Measurements from ENCODE around the gene THAP2.
A peak's percentile ranks its signal among the peaks of the same experiment; 100 is the strongest.
"Not testable (repeated sequence)": the region's sequence is repeated elsewhere in the genome, so short reads cannot be mapped to it uniquely, and the experiment has no call there.

Gene THAP2

GRCh38 chr12:71662849-71663560, 1.1 kb upstream of the THAP2 start:
- peak; percentile 53 for DNase-seq

DNA sequence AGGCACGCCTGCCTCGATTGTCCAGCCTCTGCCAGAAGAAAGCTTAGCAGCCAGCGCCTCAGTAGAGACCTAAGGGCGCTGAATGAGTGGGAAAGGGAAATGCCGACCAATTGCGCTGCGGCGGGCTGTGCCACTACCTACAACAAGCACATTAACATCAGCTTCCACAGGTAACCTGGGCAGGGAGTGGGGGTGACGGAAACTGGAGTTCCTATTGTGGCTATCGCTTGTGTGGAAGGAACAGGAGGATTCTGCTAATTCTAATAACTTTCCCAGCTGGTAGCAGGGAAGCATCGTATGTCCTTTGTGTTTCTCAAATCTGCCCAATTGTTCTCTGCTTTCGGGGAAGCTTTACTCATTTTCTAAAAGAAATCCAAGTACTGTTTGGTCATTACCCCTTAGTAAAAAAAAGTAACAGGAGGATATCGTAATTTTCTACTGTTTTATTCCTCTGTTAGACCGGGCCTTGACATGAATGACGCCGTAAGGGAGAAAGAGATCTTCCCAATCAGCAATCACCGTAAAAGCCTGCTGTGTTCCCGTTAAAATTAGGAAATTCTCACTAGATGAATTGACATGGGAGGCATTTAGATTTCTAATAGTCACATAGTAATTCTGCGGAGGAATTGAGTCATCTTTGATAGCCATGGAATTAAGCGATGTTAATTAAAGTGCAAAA, 449 bp downstream of the THAP2 start:
- DNase-seq: peak; percentile 78

DNA sequence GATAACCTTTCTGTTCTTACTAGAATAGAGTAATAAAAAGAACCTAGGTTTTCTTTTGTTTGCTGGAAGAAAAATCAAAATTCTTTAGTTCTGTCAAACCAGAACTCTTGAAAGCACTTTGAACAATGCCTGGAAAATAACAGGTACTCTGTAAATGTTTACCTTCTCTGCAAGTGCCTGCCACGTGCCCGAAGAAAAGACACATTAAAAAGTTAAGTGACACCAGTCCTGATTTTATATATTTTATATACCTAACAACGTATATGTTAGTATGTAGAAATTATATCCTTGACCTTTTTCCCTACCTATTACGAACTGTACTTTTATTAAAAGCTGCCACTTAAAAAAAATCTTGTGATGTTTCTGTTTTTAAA, 976 bp downstream of the THAP2 start:
- DNase-seq: peak; percentile 18

DNA sequence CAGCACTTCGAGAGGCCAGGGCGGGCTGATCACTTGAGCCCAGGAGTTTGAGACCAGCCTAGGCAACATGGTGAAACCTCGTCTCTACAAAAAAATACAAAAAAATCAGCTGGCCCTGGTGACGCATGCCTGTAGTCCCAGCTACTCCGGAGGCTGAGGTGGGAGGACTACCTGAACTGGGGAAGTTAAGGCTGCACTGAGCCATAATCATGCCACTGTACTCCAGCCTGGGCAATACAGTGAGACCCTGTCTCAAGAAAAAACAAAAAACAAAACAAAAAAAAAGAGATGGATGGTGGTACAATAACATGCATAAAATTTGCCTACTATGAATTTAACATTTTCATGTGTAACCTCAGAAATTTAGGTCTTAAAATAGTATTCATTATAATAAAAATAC, 2.2 kb downstream of the THAP2 start:
- DNase-seq: no peak

DNA sequence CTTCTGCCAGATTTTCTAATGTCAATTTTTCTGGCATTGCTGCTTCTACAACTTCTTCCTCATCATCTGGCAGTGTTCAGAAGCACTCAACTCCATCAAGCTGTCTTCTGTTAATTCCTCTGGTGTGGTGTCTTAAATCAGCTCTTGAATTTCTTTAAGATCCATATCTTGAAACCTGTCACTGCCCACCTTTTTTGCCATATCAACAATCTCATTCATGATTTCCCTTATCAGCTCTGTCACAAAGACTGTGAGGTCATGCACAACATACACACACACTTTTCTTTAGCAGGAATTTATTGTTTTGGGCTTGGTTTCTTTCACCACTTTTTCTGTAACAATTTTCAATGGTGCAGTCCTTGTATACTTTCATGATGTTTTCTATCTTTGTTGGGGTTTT, 7.2 kb downstream of the THAP2 start:
- no peak for DNase-seq

- peak; percentile 7 for DNase-seq
These were observed 7.7 kb downstream of the THAP2 start for GRCh38 chr12:71671816-71672215.

- no peak for DNase-seq
These were observed 18.4 kb downstream of the THAP2 start for GRCh38 chr12:71682466-71682865.

- no peak for DNase-seq
These were observed 19.5 kb downstream of the THAP2 start for GRCh38 chr12:71683633-71684032.

DNA sequence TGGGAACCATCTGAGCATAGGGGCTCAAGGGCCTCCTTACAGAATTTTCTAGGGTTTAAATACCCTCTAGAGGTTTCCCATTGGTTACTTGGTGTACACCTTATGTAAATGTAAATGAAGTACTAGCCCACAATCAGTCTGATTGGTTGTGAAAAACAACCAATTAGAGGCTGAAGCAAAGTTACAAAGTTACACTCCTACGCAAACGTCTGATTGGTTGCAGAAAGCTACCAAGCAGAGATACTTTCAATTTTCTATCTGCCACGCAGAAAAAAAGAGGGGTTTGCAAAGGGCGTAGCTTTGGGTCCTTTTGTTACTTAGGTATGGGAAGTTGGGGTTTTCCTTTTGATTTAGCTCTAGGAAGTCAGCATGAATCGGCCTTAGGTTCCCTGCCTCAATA, 20.0 kb downstream of the THAP2 start:
- peak; percentile 58 for DNase-seq

DNA sequence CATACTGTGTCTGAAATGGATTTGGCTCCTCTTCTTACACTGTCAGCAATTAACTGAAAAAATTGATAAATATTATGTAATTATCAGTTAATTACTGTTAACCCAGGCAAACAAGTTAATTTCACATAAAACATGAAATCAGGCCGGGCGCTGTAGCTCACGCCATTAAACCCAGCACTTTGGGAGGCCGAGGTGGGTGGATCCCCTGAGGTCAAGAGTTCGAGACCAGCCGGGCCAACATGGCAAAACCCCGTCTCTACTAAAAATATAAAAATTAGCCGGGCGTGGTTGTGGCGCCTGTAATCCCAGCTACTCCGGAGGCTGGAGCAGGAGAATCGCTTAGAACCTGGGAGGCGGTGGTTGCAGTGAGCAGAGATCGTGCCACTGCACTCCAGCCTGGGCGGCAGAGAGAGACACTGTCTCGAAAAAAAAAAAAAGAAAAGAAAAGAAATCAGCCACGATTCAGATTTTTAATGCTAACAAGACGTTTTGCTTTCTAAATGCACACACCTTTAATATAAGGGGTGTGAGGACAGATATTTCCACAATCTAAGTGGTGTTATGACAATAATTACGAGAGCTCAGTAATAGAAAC, 21.3 kb downstream of the THAP2 start:
- peak; percentile 23 for DNase-seq

DNA sequence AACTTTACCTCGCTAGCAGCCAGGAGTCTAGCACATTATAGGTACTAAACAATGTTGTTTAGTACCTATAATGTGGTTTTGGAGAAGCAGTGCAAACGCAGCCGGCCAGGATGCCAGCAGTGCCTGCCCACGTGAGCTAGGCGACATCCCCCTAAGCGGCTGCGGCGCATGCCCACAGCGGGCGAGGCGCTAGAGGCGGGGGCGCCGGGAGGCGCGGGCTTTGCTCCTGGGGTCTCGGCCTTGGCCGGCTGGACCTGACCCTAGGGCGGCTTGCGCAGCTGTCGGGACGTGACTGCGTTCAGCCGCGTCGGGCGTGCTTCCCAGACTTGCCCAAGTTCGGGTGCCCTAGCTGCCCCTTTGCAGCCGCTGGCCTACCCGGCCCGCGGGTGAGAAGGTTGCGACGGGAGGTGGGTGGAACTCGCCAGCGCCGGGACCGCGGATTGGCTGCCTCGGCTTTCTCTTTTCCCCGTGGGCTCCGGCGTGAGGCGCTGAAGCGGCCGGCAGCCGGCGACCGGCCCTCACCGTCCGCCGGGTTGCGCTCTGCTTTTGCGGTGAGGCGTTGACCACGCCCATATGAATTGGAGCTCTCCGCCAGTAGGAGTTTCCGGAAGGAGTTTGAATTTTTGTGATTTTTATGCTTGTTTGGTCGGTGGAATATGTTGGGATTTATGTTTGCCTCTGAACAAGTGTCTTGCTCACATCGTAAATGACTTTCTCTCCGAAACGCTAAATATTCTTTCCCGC, 22.0 kb downstream of the THAP2 start, which contains the start of gene TMEM19:
TMEM19 (plus strand) TSS at position 169 of the 744 bp plus-strand sequence. CDS start 599 bp downstream, outside the sequence.
- peak; percentile 90 for DNase-seq

- DNase-seq: no peak
These were observed 22.5 kb downstream of the THAP2 start for GRCh38 chr12:71686658-71687025.

DNA sequence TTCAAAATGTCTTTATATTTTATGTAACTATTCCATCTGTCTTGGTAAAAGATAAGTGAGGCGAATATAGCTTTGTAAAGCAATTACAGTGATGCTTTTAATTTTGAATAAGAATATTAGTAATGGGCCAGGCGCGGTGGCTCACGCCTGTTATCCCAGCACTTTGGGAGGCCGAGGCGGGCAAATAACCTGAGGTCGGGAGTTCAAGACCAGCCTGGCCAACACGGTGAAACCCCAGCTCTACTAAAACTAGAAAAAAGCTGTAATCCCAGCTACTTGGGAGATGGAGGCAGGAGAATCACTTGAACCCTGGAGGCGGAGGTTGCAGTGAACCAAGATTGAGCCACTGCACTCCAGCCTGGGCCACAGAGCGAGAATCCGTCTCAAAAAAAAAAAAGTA, 23.1 kb downstream of the THAP2 start:
- DNase-seq: not testable (repeated sequence)

DNA sequence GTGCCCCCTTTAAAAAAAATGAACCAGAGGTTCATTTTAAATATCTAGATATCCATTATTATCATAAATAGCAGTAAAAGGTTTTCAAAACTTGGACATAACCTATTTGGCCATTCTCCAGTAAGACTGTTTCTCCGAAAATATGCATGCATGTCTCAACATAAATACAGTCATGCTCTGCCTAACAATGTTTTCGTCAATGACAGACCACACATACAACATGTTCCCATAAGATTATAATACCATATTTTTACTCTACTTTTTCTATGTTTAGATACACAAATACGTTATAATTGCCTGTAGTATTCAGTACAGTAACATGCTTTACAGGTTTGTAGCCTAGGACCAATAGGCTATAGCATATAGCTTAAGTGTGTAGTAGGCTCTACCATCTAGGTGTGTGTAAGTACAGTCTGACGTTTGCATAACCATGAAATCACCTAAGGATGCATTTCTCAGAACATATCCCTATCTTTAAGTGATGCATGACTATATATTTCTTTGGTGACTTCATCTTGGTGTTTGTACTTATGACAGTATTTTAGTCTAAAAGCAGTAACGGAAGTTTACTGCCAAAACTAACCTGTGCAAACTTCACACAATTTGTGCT, 25.0 kb downstream of the THAP2 start:
- no peak for DNase-seq

GRCh38 chr12:71691504-71692129, 27.5 kb downstream of the THAP2 start:
- peak; percentile 60 for DNase-seq

DNA sequence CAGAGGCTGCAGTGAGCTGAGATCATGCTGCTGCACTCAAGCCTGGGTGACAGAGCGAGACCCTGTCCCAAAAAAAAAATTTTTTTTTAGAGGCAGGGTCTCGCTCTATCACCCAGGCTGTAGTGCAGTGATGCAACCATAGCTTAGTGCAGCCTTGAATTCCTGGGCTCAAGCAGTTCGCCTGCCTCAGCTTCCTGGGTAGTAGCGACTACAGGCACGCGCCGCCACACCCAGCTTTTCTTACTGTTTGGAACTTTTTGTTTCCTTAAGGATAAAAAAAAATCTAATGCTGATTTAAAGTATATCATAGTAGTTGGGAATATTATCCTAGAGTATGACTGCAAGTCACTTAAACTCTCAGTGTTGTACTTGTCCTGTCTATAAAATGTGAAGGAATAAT, 29.0 kb downstream of the THAP2 start:
- DNase-seq: no peak

DNA sequence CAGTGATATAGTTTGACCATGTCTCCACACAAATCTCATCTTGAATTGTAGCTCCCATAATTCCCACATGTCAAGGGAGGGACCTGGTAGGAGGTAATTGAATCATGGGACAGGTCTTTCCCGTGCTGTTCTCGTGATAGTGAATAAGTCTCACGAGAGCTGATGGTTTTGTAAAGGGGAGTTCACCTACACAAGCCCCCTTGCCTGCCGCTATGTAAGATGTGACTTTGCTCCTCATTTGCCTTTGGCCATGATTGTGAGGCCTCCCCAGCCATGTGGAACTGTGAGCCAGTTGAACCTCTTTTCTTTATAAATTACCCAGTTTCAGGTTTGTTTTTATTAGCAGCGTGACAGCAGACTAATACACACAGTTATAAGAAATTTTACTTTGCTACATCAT, 29.6 kb downstream of the THAP2 start:
- DNase-seq: not testable (repeated sequence)

DNA sequence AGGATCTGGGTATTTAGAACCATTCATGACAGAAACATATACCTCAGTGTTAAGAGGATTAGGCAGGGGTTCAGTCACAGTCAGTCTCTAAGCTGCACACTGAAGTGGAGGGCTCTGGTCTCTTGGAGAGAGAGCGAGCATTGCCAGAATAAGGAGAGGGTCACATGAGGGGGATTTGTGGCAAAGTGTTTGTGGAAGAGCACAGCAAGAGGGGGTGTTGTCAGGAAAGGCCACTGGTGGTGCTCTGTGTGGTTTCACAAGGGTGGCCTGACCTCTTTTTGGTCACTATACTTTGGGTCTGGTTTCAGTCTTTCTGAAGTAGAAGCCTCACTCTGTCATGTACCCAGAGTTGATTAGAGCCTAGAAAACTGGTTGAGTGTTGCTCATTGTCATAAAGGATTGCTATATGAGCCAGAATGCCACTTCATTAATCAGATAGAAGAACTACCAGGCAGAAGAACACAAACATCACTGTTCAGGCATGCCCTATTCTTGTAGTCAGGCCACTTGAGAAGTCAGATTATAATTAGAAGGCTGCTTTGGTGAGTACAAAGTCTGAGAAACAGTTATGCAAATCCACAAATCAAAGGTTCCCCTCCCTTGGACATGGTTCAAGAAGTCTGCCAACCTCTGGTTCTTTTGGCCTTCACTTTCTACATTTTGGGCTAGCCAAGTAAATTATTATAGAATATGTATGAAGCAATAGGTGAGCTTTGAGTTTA, 30.2 kb downstream of the THAP2 start:
- DNase-seq: no peak

GRCh38 chr12:71695782-71696181, 31.7 kb downstream of the THAP2 start:
- DNase-seq: no peak

DNA sequence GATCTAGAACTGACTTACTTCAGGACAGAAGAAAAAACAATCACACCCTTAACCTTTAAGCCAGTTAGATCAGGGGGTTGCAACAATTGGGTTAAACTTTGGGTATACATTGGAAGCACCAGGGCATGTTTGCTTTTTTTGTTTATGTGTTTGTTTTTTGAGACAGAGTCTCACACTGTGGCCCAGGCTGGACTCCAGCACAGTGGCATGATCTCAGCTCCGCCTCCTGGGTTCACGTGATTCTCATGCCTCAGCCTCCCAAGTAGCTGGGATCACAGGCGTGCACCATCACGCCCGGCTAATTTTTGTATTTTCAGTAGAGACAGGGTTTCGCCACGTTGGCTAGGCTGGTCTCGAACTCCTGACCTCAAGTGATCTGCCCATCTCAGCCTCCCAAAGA, 38.1 kb downstream of the THAP2 start:
- DNase-seq: not testable (repeated sequence)

DNA sequence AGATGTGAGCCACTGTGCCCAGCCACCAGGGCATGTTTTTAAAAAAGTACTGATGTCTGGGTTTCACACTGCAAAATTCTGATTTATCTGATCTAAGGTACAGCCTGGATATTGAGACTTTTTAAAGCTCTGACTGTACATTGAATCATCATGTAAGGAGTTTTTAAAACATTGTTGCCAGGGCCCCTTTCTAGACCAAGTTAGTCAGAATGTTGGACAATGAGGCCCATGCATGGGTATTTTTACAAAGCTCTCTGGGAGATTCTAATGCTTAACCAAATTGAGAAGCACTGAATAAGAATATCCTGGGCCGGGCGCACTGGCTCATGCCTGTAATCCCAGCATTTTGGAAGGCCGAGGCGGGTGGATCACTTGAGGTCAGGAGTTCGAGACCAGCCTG, 38.5 kb downstream of the THAP2 start:
- DNase-seq: no peak

- DNase-seq: no peak
These were observed 39.1 kb downstream of the THAP2 start for GRCh38 chr12:71703206-71703605.

All from NCI-H69 (cell line).